Vagina (tissue), 2 donors: ENCODE results near the gene EDEM1.

Experiments used
- CTCF ChIP-seq, 3 experiments: fragments of 450-650 bp in 2 of 3; fragments of 200-600 bp in 1 of 3; sonication (generic) in 1 of 3; IDR thresholded peaks; one replicate each; pipeline ENCODE4 v1.5.1; 2017 to 2019; ENCODE audit warnings: antibody characterized with exemption in 3 of 3, mild to moderate bottlenecking in 2 of 3, moderate library complexity in 2 of 3
- POLR2A ChIP-seq, 2 donors: fragments of 450-650 bp; IDR thresholded peaks; one replicate each; pipeline ENCODE4 v1.6.1; 2017; ENCODE audit warnings: antibody characterized with exemption in 2 of 2, mild to moderate bottlenecking in 2 of 2, moderate library complexity in 2 of 2
- POLR2AphosphoS5 ChIP-seq, 2 donors: sonication (generic); formaldehyde crosslinking; IDR thresholded peaks; one replicate each; pipeline ENCODE4 v1.9.0; 2017; ENCODE audit warnings: antibody characterized with exemption in 2 of 2, mild to moderate bottlenecking in 2 of 2, low read depth in 1 of 2; ENCODE audit not compliant: insufficient read depth in 1 of 2

- TF ChIP-seq POLR2AphosphoS5 (IDR thresholded peaks at IDR 0.05; ENCODE audit: insufficient read depth in 1 of 2, low read depth in 1 of 2) (no peak), CTCF (IDR thresholded peaks at IDR 0.05) (no peak), POLR2A (IDR thresholded peaks at IDR 0.05) (no peak)
Measured at GRCh38 chr3:5217824-5218595, 30.5 kb downstream of the EDEM1 start.
